GM18505 (cell line): ENCODE measurements around the gene ETS1.

Experiments used
- ATAC-seq: cut with Tn5 transposase; IDR thresholded peaks from one replicate; pipeline ENCODE4 v1.9.1; 2021; ENCODE audit not compliant: unreplicated experiment
- POLR2A ChIP-seq: IDR thresholded peaks from 4 replicates; pipeline ENCODE4 v1.6.1; 2011; ENCODE audit warnings: borderline replicate concordance; ENCODE audit not compliant: insufficient read depth, insufficient read length; ENCODE audit errors: extremely low read depth

ETS1 gene

GRCh38 chr11:128468111-128468510 is 119.2 kb downstream of the ETS1 start:
- no peak for ATAC-seq
- no peak for TF ChIP-seq POLR2A

GRCh38 chr11:128467610-128468041 is 119.7 kb downstream of the ETS1 start:
- TF ChIP-seq POLR2A = peak; percentile 5
- no peak for ATAC-seq

DNA sequence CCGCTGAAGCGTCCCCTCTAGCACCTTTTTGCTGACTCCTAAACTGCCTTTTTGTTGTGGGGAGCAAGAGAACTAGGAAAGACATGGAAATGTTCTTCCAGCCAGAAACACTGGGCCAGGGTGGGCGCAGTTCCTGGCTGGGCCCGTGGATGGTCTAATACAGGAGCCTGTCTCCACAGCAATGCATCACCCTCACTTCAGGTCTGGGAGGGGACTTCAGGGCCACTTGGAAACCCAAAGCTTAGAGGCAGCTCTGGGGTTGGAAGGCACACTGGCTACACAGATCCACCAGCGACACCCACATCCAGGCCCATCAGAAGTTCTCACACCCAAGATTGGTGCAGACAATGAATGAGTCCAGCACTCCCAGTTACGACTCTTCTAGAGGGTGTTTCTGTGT is 120.3 kb downstream of the ETS1 start:
- no peak for TF ChIP-seq POLR2A
- no peak for ATAC-seq

- no peak for TF ChIP-seq POLR2A
- ATAC-seq = no peak
Observed at GRCh38 chr11:128465946-128466705, 121.2 kb downstream of the ETS1 start.

GRCh38 chr11:128465531-128465930 is 121.8 kb downstream of the ETS1 start:
- ATAC-seq = no peak
- TF ChIP-seq POLR2A = no peak

- ATAC-seq = no peak
- no peak for TF ChIP-seq POLR2A
Observed at GRCh38 chr11:128464878-128465450, 122.4 kb downstream of the ETS1 start.

GRCh38 chr11:128463979-128464378 is 123.4 kb downstream of the ETS1 start:
- no peak for TF ChIP-seq POLR2A
- ATAC-seq = no peak

DNA sequence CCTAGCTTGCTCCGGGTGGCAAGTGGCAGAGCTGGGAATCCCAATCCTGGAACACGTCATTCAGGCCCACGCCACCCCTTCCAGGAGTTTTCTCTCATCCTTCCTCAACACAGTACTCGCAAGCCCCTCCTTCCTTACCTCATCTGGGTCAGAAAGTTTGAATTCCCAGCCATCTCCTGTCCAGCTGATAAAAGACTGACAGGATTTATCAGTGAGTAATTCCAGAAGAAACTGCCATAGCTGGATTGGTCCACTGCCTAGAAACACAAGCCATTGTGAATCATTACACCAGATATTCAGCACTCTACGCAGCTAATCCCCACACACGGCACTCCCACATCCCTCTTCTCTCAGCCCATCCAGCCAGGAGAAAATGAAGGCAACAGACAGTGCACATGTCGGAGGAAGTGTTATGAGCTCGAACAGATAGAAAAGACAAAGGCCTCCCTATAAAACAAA is 124.0 kb downstream of the ETS1 start:
- ATAC-seq = no peak
- no peak for TF ChIP-seq POLR2A

DNA sequence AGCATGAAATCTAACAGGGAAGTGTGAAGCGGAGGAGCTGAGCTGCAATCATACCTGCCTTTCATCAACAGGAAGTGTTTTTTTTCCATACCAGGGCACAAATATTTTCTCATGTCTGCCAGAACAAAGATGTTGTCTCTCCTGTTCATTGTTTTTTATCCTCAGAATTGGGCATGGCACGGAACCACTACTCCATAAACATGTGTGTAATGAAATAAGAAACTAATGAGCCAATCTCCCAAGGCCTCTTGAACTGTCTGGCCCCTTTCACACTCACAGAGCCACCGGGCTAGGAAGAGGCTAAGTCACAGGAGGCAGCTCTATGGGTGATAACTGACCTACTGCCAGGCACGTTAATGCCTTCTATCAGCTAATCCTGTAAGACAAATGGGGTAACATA is 124.4 kb downstream of the ETS1 start:
- no peak for ATAC-seq
- no peak for TF ChIP-seq POLR2A

DNA sequence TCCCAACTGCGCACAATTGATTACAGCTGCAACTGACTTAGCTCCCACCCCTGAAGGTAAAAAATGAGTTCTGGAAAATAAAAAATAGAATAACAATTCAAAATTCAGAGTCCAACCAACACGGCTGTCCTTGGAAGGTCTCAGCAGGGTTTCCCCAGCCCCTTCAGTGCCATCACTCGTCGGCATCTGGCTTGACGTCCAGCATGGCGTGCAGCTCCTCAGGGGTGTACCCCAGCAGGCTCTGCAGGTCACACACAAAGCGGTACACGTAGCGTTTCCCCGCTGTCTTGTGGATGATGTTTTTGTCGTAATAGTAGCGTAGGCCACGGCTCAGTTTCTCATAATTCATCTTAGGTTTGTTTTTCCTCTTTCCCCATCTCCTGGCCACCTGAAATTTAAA is 125.2 kb downstream of the ETS1 start:
- no peak for TF ChIP-seq POLR2A
- ATAC-seq = no peak

DNA sequence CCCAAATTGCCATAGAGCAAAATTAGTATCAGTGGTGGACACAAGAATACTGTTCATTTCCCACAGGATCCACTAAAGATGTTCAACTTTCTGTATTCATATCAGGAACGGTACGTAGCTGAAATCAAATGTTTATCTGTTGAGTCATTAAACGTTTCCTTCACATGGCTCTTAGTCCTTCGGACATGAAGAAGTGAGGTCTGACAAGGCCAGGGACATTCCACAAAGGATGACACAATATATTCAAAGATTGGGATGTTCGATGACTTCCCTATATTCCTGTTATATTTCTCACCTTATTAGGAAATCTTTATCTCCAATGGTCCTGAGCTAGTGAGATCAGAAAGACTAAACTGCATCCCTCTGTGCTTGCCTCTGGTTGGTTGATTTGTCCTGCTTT is 129.0 kb downstream of the ETS1 start:
- ATAC-seq = no peak

GRCh38 chr11:128457874-128458273 is 129.5 kb downstream of the ETS1 start:
- TF ChIP-seq POLR2A = no peak
- no peak for ATAC-seq

More for the DNA sequence above, 129.0 kb downstream of the ETS1 start:
- no peak for TF ChIP-seq POLR2A

DNA sequence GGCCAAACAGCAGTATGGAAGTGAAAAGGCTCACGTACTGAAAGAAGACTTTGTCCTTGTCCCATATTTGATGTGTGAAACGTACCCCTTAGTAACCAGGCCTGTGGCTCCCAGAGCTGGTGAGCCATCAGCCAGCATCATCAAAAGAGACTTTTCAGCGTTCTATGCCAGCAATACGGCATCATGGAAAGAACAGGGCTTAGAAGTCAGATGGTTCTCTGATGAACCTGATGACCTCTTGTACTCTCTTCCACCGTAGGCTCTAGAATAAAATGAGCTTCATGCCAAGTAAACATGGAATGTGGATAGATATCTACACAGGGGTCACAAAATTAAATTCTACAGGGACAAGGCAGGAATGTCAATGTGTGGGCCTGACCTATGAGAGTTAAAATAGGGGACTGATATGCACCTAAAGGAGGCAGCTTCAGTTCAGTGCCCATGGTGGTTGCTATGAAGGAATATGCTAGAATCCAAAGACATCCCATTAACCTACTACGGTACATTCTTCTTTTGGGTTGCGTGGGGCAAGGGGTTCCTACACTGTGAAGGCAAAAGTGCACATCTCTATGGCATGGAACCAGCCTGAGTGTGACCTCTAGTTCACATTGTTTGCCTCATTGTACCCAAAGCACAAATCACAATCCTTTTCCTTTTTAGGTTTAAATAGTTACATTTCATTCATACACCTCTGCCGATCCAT is 130.6 kb downstream of the ETS1 start:
- no peak for TF ChIP-seq POLR2A
- no peak for ATAC-seq

GRCh38 chr11:128455766-128456165 is 131.6 kb downstream of the ETS1 start:
- TF ChIP-seq POLR2A = no peak
- no peak for ATAC-seq
